ENCODE data around the gene CPNE6.

- TF ChIP-seq CTCF (optimal IDR thresholded peaks at IDR 0.05 in 1 of 3, IDR thresholded peaks at IDR 0.05 in 1 of 3, conservative IDR thresholded peaks at IDR 0.05 in 1 of 3; ENCODE audit: extremely low read depth in 1 of 3, insufficient read depth in 2 of 3, low read length in 3 of 3) (no peak), EZH2 (IDR thresholded peaks at IDR 0.05; ENCODE audit: low read length) (peak; percentile 36)
These were observed 571 bp downstream of the CPNE6 start for GRCh38 chr14:24071836-24072430.
